ENCODE measurements around the gene SYT13. TPM values are rescaled to one million over a fixed set of nuclear protein-coding genes. Genes with fewer than 3 reads are reported as not detected.

The SYT13 gene
- total RNA-seq, 4 donors from 2014 or later: 0.19 to 1.3 (median 0.67) TPM; not detected in 1

DNA sequence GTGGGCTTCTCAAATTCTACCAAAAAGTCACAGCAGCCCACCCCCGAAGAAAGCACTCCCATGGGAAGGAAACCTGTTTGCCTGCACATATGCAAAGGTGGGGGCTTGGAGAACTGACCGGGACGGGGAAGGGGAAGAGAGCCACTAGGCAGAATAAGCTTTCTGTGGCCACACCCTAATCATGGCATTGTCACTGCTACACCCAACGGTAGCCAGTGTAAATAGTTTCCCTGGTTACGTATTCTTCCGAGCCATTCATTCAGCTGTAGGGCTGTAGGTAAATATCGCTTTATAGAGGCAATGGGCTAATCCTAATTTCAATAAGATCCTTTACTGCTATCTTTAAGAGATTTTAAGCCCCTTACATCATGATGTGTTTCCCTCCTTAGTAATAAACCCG lies 78.0 kb downstream of the SYT13 start:
- Histone ChIP-seq H3K4me3 (no peak overlapping the region), H3K36me3 (peaks cover 0 to 38% of the 10 kb centered on the region in 2 donors), H3K27me3 (no peaks in the 10 kb centered on the region), H3K4me1 (peaks cover 3 to 53% (median 28%) of the 10 kb centered on the region in 3 donors), H3K9me3 (no peaks in the 10 kb centered on the region), H3K27ac (peak overlapping the region in 3 of 4 donors; percentile 88 to 94 (median 91))
- no peak for ATAC-seq
- 75 to 78% methylated on average over 6 of the region's 8 CpGs for WGBS, 2 donors (ENCODE audit: low coverage in 1 of 2)
- TF ChIP-seq EP300 (IDR thresholded peaks at IDR 0.05): no peak
- no peak for TF ChIP-seq POLR2AphosphoS5 (IDR thresholded peaks at IDR 0.05)
- no peak for TF ChIP-seq POLR2A (IDR thresholded peaks at IDR 0.05)
- TF ChIP-seq CTCF (IDR thresholded peaks at IDR 0.05): no peak

- whole genome bisulfite sequencing, 2 donors (ENCODE audit: low coverage in 1 of 2): no CpG with 5 or more reads among the region's 7 CpGs
- Histone ChIP-seq H3K4me3 (no peak overlapping the region), H3K9me3 (no peaks in the 10 kb centered on the region), H3K27me3 (no peaks in the 10 kb centered on the region), H3K27ac (peak overlapping the region in 1 of 4 donors; percentile 27), H3K36me3 (peaks cover 0 to 30% of the 10 kb centered on the region in 2 donors), H3K4me1 (peaks cover 3 to 35% (median 25%) of the 10 kb centered on the region in 3 donors)
- no peak for TF ChIP-seq POLR2A (IDR thresholded peaks at IDR 0.05)
- TF ChIP-seq CTCF (IDR thresholded peaks at IDR 0.05): no peak
- TF ChIP-seq EP300 (IDR thresholded peaks at IDR 0.05): no peak
- no peak for TF ChIP-seq POLR2AphosphoS5 (IDR thresholded peaks at IDR 0.05)
- no peak for ATAC-seq
Observed at GRCh38 chr11:45205978-45206377, 80.2 kb downstream of the SYT13 start.

DNA sequence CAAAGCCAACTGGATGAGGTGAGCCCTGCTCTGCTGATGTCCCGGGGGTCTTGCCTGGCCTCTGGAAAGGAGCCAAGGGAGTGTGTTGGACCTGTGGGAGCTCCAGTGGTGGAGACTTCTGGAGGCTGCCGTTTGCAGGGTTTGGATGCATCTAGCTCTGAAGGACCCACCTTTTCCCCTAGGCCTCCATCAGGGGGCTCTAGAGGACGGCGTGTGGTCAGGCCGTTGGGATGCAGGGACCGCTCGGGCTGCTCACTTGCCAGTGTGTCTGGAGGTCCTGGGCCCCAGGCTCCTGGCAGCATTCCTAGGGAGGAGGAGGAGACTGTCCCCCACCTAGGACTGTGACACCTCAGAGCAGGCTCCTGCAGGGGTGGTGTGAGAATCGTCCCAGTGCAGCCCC lies 81.4 kb downstream of the SYT13 start:
- H3K36me3 ChIP-seq: peaks cover 0 to 30% of the 10 kb centered on the region in 2 donors
- H3K27ac ChIP-seq: no peak overlapping the region
- no peak for ATAC-seq
- no peaks in the 10 kb centered on the region for H3K9me3 ChIP-seq
- H3K4me1 ChIP-seq: peaks cover 3 to 23% (median 13%) of the 10 kb centered on the region in 3 donors
- TF ChIP-seq POLR2AphosphoS5 (IDR thresholded peaks at IDR 0.05) (no peak), CTCF (IDR thresholded peaks at IDR 0.05) (peak in 1 of 4 experiments; percentile 36)
- no peak overlapping the region for H3K4me3 ChIP-seq
- no peaks in the 10 kb centered on the region for H3K27me3 ChIP-seq
- 20% methylated on average over 1 of the region's 8 CpGs; no CpG with 5 or more reads in 1 of the 2 donors for WGBS, 2 donors (ENCODE audit: low coverage in 1 of 2)

- H3K27me3 ChIP-seq: no peaks in the 10 kb centered on the region
- H3K27ac ChIP-seq: peak overlapping the region in 1 of 4 donors; percentile 7
- peaks cover 0 to 13% (median 0%) of the 10 kb centered on the region in 3 donors for H3K4me1 ChIP-seq
- H3K36me3 ChIP-seq: peaks cover 0 to 42% of the 10 kb centered on the region in 2 donors
- no peaks in the 10 kb centered on the region for H3K9me3 ChIP-seq
- 36 to 64% methylated on average over 4 to 5 of the region's 6 CpGs for WGBS, 2 donors (ENCODE audit: low coverage in 1 of 2)
- TF ChIP-seq POLR2A (IDR thresholded peaks at IDR 0.05) (no peak), CTCF (IDR thresholded peaks at IDR 0.05) (no peak), EP300 (IDR thresholded peaks at IDR 0.05) (no peak), POLR2AphosphoS5 (IDR thresholded peaks at IDR 0.05) (no peak)
- no peak overlapping the region for H3K4me3 ChIP-seq
- no peak for ATAC-seq
Observed at GRCh38 chr11:45193695-45194094, 92.4 kb downstream of the SYT13 start.

Other genes with a start within 250 kb of the SYT13 start
- 10 to 100 TPM; 26.4 to 57.2 (median 29.6) TPM for gene PRDM11, start 139.7 kb downstream of the SYT13 start, total RNA-seq

Data from gastroesophageal sphincter (tissue), 4 donors.